GM13977 (cell line): ENCODE measurements around the gene CSMD2.

ENCODE experiments used
- DNase-seq: peaks from one replicate; pipeline ENCODE4 v3.0.0; 2012; ENCODE audit warnings: low spot score
- in situ Hi-C: fragments of 300-500 bp; cut with MboI; formaldehyde crosslinking; loops from one replicate; pipeline ENCODE4 v1.12.0; 2022; ENCODE audit warnings: low sequenced_read_pairs, low pct_unique_long_range_greater_than_20kb, mixed read lengths, inconsistent platforms; ENCODE audit not compliant: unreplicated experiment
- TF ChIP-seq, protein P1 (sequence below): IDR thresholded peaks from 2 replicates; pipeline ENCODE4 v1.5.1; 2012; ENCODE audit warnings: mild to moderate bottlenecking, control low read depth; ENCODE audit not compliant: insufficient read depth; ENCODE audit errors: extremely low read depth, missing control alignments

The CSMD2 gene

GRCh38 chr1:33836911-33837310 lies 328.1 kb downstream of the CSMD2 start:
- TF ChIP-seq, protein P1, sequence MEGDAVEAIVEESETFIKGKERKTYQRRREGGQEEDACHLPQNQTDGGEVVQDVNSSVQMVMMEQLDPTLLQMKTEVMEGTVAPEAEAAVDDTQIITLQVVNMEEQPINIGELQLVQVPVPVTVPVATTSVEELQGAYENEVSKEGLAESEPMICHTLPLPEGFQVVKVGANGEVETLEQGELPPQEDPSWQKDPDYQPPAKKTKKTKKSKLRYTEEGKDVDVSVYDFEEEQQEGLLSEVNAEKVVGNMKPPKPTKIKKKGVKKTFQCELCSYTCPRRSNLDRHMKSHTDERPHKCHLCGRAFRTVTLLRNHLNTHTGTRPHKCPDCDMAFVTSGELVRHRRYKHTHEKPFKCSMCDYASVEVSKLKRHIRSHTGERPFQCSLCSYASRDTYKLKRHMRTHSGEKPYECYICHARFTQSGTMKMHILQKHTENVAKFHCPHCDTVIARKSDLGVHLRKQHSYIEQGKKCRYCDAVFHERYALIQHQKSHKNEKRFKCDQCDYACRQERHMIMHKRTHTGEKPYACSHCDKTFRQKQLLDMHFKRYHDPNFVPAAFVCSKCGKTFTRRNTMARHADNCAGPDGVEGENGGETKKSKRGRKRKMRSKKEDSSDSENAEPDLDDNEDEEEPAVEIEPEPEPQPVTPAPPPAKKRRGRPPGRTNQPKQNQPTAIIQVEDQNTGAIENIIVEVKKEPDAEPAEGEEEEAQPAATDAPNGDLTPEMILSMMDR: no peak
- no peak for DNase-seq
- in situ Hi-C loops: no loop called here

- in situ Hi-C loops: no loop called here
- TF ChIP-seq, protein P1: no peak
- no peak for DNase-seq
Measured at GRCh38 chr1:33828654-33829053, 336.4 kb downstream of the CSMD2 start.

DNA sequence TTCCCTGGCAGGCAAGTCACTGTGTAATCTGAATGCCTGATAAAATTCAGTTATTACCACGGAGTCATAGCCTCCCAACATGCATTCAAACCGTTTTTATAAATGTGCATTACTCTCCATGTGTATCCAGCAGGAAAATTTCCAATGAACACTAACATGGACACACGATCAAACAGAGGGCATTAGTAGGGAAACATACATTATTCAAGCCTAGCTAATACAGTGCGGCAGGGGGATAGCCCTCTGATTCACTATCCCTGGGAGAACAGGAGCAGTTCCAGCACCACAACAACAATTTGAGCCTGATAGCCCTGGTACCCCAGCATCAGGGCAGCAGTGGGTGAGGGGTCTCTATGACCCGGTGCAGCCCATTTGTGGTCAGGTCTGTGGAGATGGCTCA lies 337.0 kb downstream of the CSMD2 start:
- in situ Hi-C loops: no loop called here
- DNase-seq: no peak
- TF ChIP-seq, protein P1: no peak

- DNase-seq: no peak
- in situ Hi-C loops: no loop called here
- TF ChIP-seq, protein P1: no peak
Measured at GRCh38 chr1:33826711-33827110, 338.3 kb downstream of the CSMD2 start.

DNA sequence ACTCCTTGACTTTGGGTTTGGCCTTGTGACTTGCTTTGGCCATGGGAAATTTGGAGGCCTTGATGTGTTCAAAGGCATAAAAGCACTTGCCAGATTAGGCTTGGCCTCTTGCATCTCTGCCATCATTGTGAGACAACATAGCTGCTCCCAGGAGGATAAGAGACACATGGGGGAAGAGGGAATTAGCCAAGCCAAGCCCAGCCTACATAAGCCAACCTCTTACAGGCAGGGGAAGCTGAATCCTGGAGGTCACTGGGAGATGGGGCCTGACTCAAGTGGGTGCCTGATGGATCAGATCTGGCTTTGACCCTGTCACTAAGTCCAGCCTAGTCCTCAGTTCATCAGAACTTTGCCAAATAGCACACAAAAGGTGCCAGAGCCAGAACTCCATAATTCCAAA lies 338.7 kb downstream of the CSMD2 start:
- DNase-seq: no peak
- TF ChIP-seq, protein P1: no peak
- in situ Hi-C loops: no loop called here

- in situ Hi-C loops: no loop called here
- TF ChIP-seq, protein P1: no peak
- DNase-seq: no peak
Measured at GRCh38 chr1:33825506-33825905, 339.5 kb downstream of the CSMD2 start.

DNA sequence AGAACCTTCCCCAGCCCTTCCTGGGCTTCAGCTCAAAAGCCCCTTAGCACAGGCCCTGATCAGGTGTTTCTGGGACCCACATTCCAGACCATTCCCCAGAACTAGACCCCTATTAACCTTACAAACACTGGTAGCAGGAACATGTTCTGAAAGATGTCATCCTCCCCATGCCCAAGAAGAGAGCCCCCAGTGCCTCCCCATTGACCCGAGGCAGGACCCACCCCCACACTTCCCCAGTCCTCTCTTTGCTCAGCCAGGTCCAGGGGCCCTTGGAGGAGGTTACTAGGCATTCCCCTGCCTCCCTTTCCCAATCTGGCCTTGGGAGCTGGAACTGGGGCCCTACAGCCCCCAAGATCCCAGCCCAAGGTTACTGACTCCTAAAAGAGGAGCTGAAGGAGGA lies 340.1 kb downstream of the CSMD2 start:
- TF ChIP-seq, protein P1: no peak
- in situ Hi-C loops: no loop called here
- DNase-seq: no peak
